ENCODE measurements around the gene AARSD1. TPM values are rescaled to one million over a fixed set of nuclear protein-coding genes. Genes with fewer than 3 reads are reported as not detected.

AARSD1 gene
- total RNA-seq (2022) (69.0 and 76.2 TPM in 2 replicates), Bru-seq, nascent RNA (percentile 83 among the genes with signal in this experiment), BruChase-seq, experiment 1, labeled RNA remaining after a 2-hour chase (percentile 84 among the genes with signal in this experiment), BruChase-seq, experiment 2, labeled RNA remaining after a 6-hour chase (percentile 90 among the genes with signal in this experiment)
- long read RNA-seq, transcript AARSD1-202 (12 exons, 1,322 nt), result major isoform, 27 of 41 reads
- long read RNA-seq, partial matches to known transcripts, result 2 of 41 reads
- long read RNA-seq, other reads (novel, unspliced or antisense), result 11 of 41 reads

GRCh38 chr17:42964161-42964932 is at the start of gene AARSD1:
TSS of gene AARSD1 (minus strand) at chr17:42964454. CDS start at chr17:42964440, 14 bp downstream.
- no peak for TF ChIP-seq CTCF (IDR thresholded peaks at IDR 0.05; ENCODE audit: insufficient read depth in 1 of 2, low read depth in 1 of 2, low read length in 1 of 2, severe bottlenecking in 1 of 2, unreplicated experiment in 1 of 2)
- Histone ChIP-seq H3K9me3 (no peaks in the 10 kb centered on the region), H3K27me3 (replicated peaks; ENCODE audit: control insufficient read depth, insufficient read depth, low read length) (no peaks in the 10 kb centered on the region), H3K4me3 (ENCODE audit: low read depth, low read length) (peak within 1 kb of the TSS; percentile 64), H3K36me3 (ENCODE audit: control insufficient read depth, insufficient read depth, low read length) (peaks cover 2% of the 10 kb centered on the region; the same call in 1 of the 2 replicates), H3K4me1 (no peaks in the 10 kb centered on the region)
- Mint-ChIP-seq H3K27ac (ENCODE audit: unreplicated experiment) (peak within 1 kb of the TSS; percentile 99), H3K27me3 (ENCODE audit: insufficient read depth, unreplicated experiment) (no peaks in the 10 kb centered on the region), H3K4me3 (ENCODE audit: unreplicated experiment) (peak within 1 kb of the TSS; percentile 99), H3K9me3 (ENCODE audit: unreplicated experiment) (no peaks in the 10 kb centered on the region), H3K36me3 (ENCODE audit: insufficient read depth, unreplicated experiment) (peaks cover 51% of the 10 kb centered on the region), H3K4me1 (ENCODE audit: low read depth, unreplicated experiment) (peaks cover 9% of the 10 kb centered on the region)
- DNase-seq, result peak; percentile 95 to 96
- TSS peak; percentile 96 for BruUV-seq (replicated peaks)
- ChIA-PET POLR2A (interaction anchor here (0.5 to 1.1 kb wide), 5 partner anchors 34 to 131 kb away, joined by 3 to 16 read pairs (median 3); partner anchors contain the start of gene RPL27), CTCF (interaction anchor here (0.8 kb wide), 2 partner anchors 14 to 34 kb away, joined by 3 read pairs; partner anchors contain the start of gene RPL27)
- intact Hi-C loops (cut with micrococcal nuclease; ENCODE audit: unreplicated experiment), result loop anchor here (2.0 kb wide), 1 partner anchor 16 kb away; the partner anchor contains the start of genes PTGES3L and RUNDC1

- ChIA-PET POLR2A (interaction anchor here (4.1 kb wide), 1 partner anchor 15 kb away, joined by 37 read pairs; the partner anchor contains the start of gene RPL27), CTCF (interaction anchor here (0.6 kb wide), 1 partner anchor 97 kb away, joined by 3 read pairs; no protein-coding TSS in a partner anchor)
- H3K4me3 ChIP-seq (ENCODE audit: low read depth, low read length), result no peak overlapping the region
- H3K9me3 ChIP-seq, result no peaks in the 10 kb centered on the region
- BruUV-seq (replicated peaks), result no TSS peak
- peaks cover 17% of the 10 kb centered on the region for H3K4me1 Mint-ChIP-seq (ENCODE audit: low read depth, unreplicated experiment)
- H3K4me1 ChIP-seq, result peaks cover 20% of the 10 kb centered on the region
- H3K27ac Mint-ChIP-seq (ENCODE audit: unreplicated experiment), result no peak overlapping the region
- no peaks in the 10 kb centered on the region for H3K27me3 ChIP-seq (replicated peaks; ENCODE audit: control insufficient read depth, insufficient read depth, low read length)
- no peaks in the 10 kb centered on the region for H3K9me3 Mint-ChIP-seq (ENCODE audit: unreplicated experiment)
- TF ChIP-seq CTCF (IDR thresholded peaks at IDR 0.05; ENCODE audit: insufficient read depth in 1 of 2, low read depth in 1 of 2, low read length in 1 of 2, severe bottlenecking in 1 of 2, unreplicated experiment in 1 of 2), result no peak
- peaks cover 19% of the 10 kb centered on the region for H3K36me3 Mint-ChIP-seq (ENCODE audit: insufficient read depth, unreplicated experiment)
- no peak for DNase-seq
- intact Hi-C loops (cut with micrococcal nuclease; ENCODE audit: unreplicated experiment), result no loop called here
- no peaks in the 10 kb centered on the region for H3K36me3 ChIP-seq (ENCODE audit: control insufficient read depth, insufficient read depth, low read length)
- no peaks in the 10 kb centered on the region for H3K27me3 Mint-ChIP-seq (ENCODE audit: insufficient read depth, unreplicated experiment)
- no peak overlapping the region for H3K4me3 Mint-ChIP-seq (ENCODE audit: unreplicated experiment)
These were observed 49.0 kb upstream of the AARSD1 start for GRCh38 chr17:43013296-43013695.

DNA sequence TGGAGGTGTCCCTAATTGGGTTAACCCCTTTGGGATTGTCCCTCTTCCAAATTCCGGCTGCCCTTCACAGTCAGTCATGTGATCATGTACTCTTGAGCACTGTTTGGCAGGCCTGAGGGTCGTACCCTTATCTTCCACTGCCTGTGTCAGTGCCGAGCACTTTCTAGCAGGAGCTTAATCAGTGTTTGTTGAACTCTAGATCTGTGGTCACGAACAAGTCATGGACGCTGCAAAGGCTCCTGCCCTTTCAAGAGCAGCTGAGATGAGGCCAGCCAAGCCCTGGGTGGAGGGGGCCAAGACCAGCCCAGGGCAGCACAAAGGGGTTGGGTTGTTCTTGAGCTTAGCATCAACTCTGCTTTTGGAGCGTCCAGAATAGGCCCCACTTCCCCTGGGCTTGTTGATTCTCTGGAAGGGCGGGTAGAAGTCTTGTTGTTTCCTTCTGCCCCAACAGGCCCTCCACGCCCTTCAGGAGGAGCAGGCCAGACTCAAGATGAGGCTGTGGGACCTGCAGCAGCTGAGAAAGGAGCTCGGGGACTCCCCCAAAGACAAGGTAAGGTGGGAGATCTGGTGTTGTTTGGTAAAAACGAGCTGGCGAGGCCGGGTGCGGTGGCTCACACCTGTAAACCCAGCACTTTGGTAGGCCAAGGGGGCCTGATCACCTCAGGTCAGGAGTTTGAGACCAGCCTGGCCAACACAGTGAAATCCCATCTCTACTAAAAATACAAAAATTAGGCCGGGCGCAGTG is 47.6 kb upstream of the AARSD1 start:
- Mint-ChIP-seq H3K27me3 (ENCODE audit: insufficient read depth, unreplicated experiment) (no peaks in the 10 kb centered on the region), H3K9me3 (ENCODE audit: unreplicated experiment) (no peaks in the 10 kb centered on the region), H3K4me1 (ENCODE audit: low read depth, unreplicated experiment) (peaks cover 17% of the 10 kb centered on the region), H3K27ac (ENCODE audit: unreplicated experiment) (peak overlapping the region; percentile 37), H3K36me3 (ENCODE audit: insufficient read depth, unreplicated experiment) (peaks cover 22% of the 10 kb centered on the region), H3K4me3 (ENCODE audit: unreplicated experiment) (no peak overlapping the region)
- no peak overlapping the region for H3K4me3 ChIP-seq (ENCODE audit: low read depth, low read length)
- CTCF ChIA-PET, result no interaction called here
- intact Hi-C loops (cut with micrococcal nuclease; ENCODE audit: unreplicated experiment), result no loop called here
- no peaks in the 10 kb centered on the region for H3K27me3 ChIP-seq (replicated peaks; ENCODE audit: control insufficient read depth, insufficient read depth, low read length)
- POLR2A ChIA-PET, result interaction anchor here (4.1 kb wide), 1 partner anchor 14 kb away, joined by 37 read pairs; the partner anchor contains the start of gene RPL27
- DNase-seq, result no peak
- H3K4me1 ChIP-seq, result peaks cover 20% of the 10 kb centered on the region
- no TSS peak for BruUV-seq (replicated peaks)
- H3K9me3 ChIP-seq, result no peaks in the 10 kb centered on the region
- TF ChIP-seq CTCF (IDR thresholded peaks at IDR 0.05; ENCODE audit: insufficient read depth in 1 of 2, low read depth in 1 of 2, low read length in 1 of 2, severe bottlenecking in 1 of 2, unreplicated experiment in 1 of 2), result no peak
- H3K36me3 ChIP-seq (ENCODE audit: control insufficient read depth, insufficient read depth, low read length), result no peaks in the 10 kb centered on the region
